ENCODE results near the gene GLIPR2. TPM values are rescaled to one million over a fixed set of nuclear protein-coding genes. Genes with fewer than 3 reads are reported as not detected.

Gene GLIPR2
- total and polyA plus RNA-seq, 4 donors, result 17.4 to 112 (median 75.8) TPM

DNA sequence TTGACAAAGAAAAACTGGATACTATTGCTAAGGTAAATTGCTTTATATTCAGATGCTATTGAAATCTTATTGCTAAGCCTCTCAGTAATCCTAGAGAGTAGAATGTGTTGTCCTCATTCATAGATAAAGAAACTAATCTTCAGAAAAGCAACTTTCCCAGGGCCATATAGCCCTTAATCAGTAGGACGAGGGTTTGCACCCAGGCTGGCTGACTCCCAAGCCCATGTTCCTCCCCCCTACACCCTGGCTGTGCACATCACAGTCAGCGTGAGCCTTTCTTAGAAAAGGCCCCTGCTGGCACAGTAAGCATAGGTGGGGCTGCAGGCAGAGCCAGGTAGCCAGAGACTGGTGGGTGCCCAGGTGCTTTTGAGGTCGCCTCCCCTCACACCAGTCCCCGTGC lies 15.8 kb upstream of the GLIPR2 start:
- DNase-seq, result no peak
- H3K9me3 ChIP-seq (ENCODE audit: control insufficient read depth in 4 of 4, insufficient read depth in 3 of 4, low read length in 3 of 4), result no peaks in the 10 kb centered on the region
- H3K4me3 ChIP-seq, result no peak overlapping the region
- WGBS, 2 donors, result 89 to 93% methylated on average over 4 of the region's 4 CpGs
- H3K4me1 ChIP-seq (ENCODE audit: control insufficient read depth in 5 of 5, insufficient read depth in 5 of 5, low read length in 5 of 5), result peaks cover 0 to 4% (median 0%) of the 10 kb centered on the region in 5 donors
- no peak for TF ChIP-seq CTCF (IDR thresholded peaks at IDR 0.05; ENCODE audit: control extremely low read depth, extremely low read depth)
- H3K36me3 ChIP-seq (ENCODE audit: control insufficient read depth in 4 of 4, insufficient read depth in 4 of 4, low read length in 4 of 4), result peaks cover 4 to 19% (median 10%) of the 10 kb centered on the region in 4 donors
- H3K27ac ChIP-seq (ENCODE audit: low read depth in 1 of 2, low read length in 1 of 2), result no peak overlapping the region
- ATAC-seq (ENCODE audit: insufficient read depth, low FRiP score), result no peak
- H3K9ac ChIP-seq (ENCODE audit: insufficient read depth in 1 of 2, low read length in 2 of 2), result no peak overlapping the region
- H3K27me3 ChIP-seq (ENCODE audit: control insufficient read depth in 3 of 3, insufficient read depth in 3 of 3, low read length in 2 of 3), result no peaks in the 10 kb centered on the region

DNA sequence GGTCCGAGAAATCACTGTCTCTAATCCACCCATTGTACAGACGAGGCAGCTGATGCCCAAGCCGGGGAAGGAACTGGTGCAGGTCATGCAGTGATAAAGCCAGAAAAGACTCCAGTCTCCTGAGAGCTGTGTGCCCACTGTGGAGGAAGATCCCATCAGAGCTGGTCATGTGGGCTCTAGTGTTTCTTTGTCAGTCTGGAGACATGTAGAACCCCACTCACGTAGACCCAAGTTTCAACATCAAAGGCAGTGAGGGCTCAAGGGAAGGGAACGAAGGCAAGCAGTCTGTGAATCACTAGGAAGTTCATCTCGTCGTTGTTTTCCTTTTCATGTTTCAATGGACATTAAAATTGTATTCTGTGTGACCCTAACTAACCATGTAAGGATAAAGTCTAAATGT lies 14.6 kb upstream of the GLIPR2 start:
- Histone ChIP-seq H3K4me3 (no peak overlapping the region), H3K27ac (ENCODE audit: low read depth in 1 of 2, low read length in 1 of 2) (no peak overlapping the region), H3K36me3 (ENCODE audit: control insufficient read depth in 4 of 4, insufficient read depth in 4 of 4, low read length in 4 of 4) (peaks cover 4 to 16% (median 10%) of the 10 kb centered on the region in 4 donors), H3K4me1 (ENCODE audit: control insufficient read depth in 5 of 5, insufficient read depth in 5 of 5, low read length in 5 of 5) (peaks cover 0 to 4% (median 0%) of the 10 kb centered on the region in 5 donors), H3K9me3 (ENCODE audit: control insufficient read depth in 4 of 4, insufficient read depth in 3 of 4, low read length in 3 of 4) (no peaks in the 10 kb centered on the region), H3K9ac (ENCODE audit: insufficient read depth in 1 of 2, low read length in 2 of 2) (no peak overlapping the region), H3K27me3 (ENCODE audit: control insufficient read depth in 3 of 3, insufficient read depth in 3 of 3, low read length in 2 of 3) (no peaks in the 10 kb centered on the region)
- ATAC-seq (ENCODE audit: insufficient read depth, low FRiP score) (no peak), DNase-seq (no peak)
- TF ChIP-seq CTCF (IDR thresholded peaks at IDR 0.05; ENCODE audit: control extremely low read depth, extremely low read depth), result no peak
- 69 to 86% methylated on average over 7 of the region's 7 CpGs for WGBS, 2 donors

GRCh38 chr9:36123515-36123914 lies 13.0 kb upstream of the GLIPR2 start:
- Histone ChIP-seq H3K4me3 (no peak overlapping the region), H3K27me3 (ENCODE audit: control insufficient read depth in 3 of 3, insufficient read depth in 3 of 3, low read length in 2 of 3) (no peaks in the 10 kb centered on the region), H3K27ac (ENCODE audit: low read depth in 1 of 2, low read length in 1 of 2) (no peak overlapping the region), H3K4me1 (ENCODE audit: control insufficient read depth in 5 of 5, insufficient read depth in 5 of 5, low read length in 5 of 5) (peaks cover 0 to 3% (median 0%) of the 10 kb centered on the region in 5 donors), H3K36me3 (ENCODE audit: control insufficient read depth in 4 of 4, insufficient read depth in 4 of 4, low read length in 4 of 4) (peaks cover 3 to 12% (median 7%) of the 10 kb centered on the region in 4 donors), H3K9ac (ENCODE audit: insufficient read depth in 1 of 2, low read length in 2 of 2) (no peak overlapping the region), H3K9me3 (ENCODE audit: control insufficient read depth in 4 of 4, insufficient read depth in 3 of 4, low read length in 3 of 4) (no peaks in the 10 kb centered on the region)
- 44 to 68% methylated on average over 2 of the region's 2 CpGs for WGBS, 2 donors
- ATAC-seq (ENCODE audit: insufficient read depth, low FRiP score) (no peak), DNase-seq (no peak)
- no peak for TF ChIP-seq CTCF (IDR thresholded peaks at IDR 0.05; ENCODE audit: control extremely low read depth, extremely low read depth)
